Measurements from ENCODE around the gene KCTD1. TPM values are rescaled to one million over a fixed set of nuclear protein-coding genes. Genes with fewer than 3 reads are reported as not detected.

KCTD1 gene
- total RNA-seq, 6 experiments from 2014 or later: 2.9 to 6.8 (median 4.8) TPM

DNA sequence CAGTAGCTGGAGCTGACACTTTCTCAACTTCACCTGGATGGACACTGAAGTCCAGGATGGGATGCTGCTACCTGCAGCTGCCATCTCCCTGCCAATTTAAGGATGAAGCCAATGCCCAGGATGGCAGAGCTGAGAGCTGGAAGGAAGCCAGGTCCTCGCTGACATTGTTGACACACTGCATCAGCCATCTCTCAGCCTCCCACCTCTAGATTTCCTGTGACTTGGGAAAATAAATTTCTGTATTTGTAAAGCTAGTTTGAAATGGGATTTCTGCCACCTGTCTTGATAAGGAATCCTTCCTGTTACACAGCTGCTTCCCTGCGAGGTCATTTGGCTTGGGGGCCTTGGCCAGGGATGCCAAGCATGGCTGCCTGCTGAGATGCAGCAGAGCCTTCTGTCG lies 43.5 kb downstream of the KCTD1 start:
- Histone ChIP-seq H3K27me3 (no peaks in the 10 kb centered on the region), H3K4me1 (no peaks in the 10 kb centered on the region), H3K9me3 (no peaks in the 10 kb centered on the region), H3K27ac (no peak overlapping the region), H3K36me3 (no peaks in the 10 kb centered on the region), H3K4me3 (no peak overlapping the region)
- intact Hi-C loops (cut with DNase I): no loop called here
- ATAC-seq (no peak), DNase-seq (no peak)
- 53% methylated on average over 2 of the region's 3 CpGs for WGBS (ENCODE audit: insufficient coverage, low coverage, low lambda C conversion rate, missing lambda C conversion rate)
- TF ChIP-seq POLR2A (IDR thresholded peaks at IDR 0.05): no peak
- TF ChIP-seq, protein P1, sequence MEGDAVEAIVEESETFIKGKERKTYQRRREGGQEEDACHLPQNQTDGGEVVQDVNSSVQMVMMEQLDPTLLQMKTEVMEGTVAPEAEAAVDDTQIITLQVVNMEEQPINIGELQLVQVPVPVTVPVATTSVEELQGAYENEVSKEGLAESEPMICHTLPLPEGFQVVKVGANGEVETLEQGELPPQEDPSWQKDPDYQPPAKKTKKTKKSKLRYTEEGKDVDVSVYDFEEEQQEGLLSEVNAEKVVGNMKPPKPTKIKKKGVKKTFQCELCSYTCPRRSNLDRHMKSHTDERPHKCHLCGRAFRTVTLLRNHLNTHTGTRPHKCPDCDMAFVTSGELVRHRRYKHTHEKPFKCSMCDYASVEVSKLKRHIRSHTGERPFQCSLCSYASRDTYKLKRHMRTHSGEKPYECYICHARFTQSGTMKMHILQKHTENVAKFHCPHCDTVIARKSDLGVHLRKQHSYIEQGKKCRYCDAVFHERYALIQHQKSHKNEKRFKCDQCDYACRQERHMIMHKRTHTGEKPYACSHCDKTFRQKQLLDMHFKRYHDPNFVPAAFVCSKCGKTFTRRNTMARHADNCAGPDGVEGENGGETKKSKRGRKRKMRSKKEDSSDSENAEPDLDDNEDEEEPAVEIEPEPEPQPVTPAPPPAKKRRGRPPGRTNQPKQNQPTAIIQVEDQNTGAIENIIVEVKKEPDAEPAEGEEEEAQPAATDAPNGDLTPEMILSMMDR (IDR thresholded peaks at IDR 0.05): no peak

DNA sequence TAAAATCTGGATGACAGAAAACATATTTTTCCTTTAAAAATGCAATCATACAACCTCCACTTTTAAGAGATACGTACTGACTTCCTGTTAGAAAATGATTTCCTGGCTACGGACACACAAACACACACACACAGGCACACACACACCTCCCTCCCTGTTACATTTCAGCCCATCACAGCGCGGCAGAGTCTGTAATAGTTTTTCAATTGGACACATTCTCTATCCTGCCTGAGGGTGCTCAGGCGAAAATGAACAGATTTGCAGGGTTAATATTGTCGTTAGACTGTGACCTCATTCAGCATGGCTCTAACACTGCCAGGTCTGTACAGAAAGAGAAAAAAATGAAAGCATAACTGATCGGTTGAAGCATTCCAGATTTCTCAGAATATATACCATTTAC lies 45.0 kb downstream of the KCTD1 start:
- no peaks in the 10 kb centered on the region for H3K27me3 ChIP-seq
- H3K36me3 ChIP-seq: no peaks in the 10 kb centered on the region
- no peak for TF ChIP-seq POLR2A (IDR thresholded peaks at IDR 0.05)
- TF ChIP-seq, protein P1 (IDR thresholded peaks at IDR 0.05): no peak
- intact Hi-C loops (cut with DNase I): no loop called here
- H3K9me3 ChIP-seq: no peaks in the 10 kb centered on the region
- H3K4me1 ChIP-seq: no peaks in the 10 kb centered on the region
- H3K27ac ChIP-seq: no peak overlapping the region
- no peak overlapping the region for H3K4me3 ChIP-seq
- DNase-seq (no peak), ATAC-seq (no peak)
- 53% methylated on average over 7 of the region's 7 CpGs for WGBS (ENCODE audit: insufficient coverage, low coverage, low lambda C conversion rate, missing lambda C conversion rate)

- TF ChIP-seq, protein P1 (IDR thresholded peaks at IDR 0.05): no peak
- no peak for TF ChIP-seq POLR2A (IDR thresholded peaks at IDR 0.05)
- intact Hi-C loops (cut with DNase I): no loop called here
- Histone ChIP-seq H3K9me3 (no peaks in the 10 kb centered on the region), H3K4me3 (no peak overlapping the region), H3K27me3 (no peaks in the 10 kb centered on the region), H3K27ac (no peak overlapping the region), H3K36me3 (no peaks in the 10 kb centered on the region), H3K4me1 (no peaks in the 10 kb centered on the region)
- 63% methylated on average over 4 of the region's 4 CpGs for WGBS (ENCODE audit: insufficient coverage, low coverage, low lambda C conversion rate, missing lambda C conversion rate)
- no peak for ATAC-seq
- DNase-seq: no peak
These were observed 45.5 kb downstream of the KCTD1 start for GRCh38 chr18:26502823-26503222.

GRCh38 chr18:26497866-26498265 lies 50.5 kb downstream of the KCTD1 start:
- Histone ChIP-seq H3K4me3 (no peak overlapping the region), H3K27me3 (no peaks in the 10 kb centered on the region), H3K27ac (no peak overlapping the region), H3K4me1 (no peaks in the 10 kb centered on the region), H3K9me3 (no peaks in the 10 kb centered on the region), H3K36me3 (no peaks in the 10 kb centered on the region)
- WGBS (ENCODE audit: insufficient coverage, low coverage, low lambda C conversion rate, missing lambda C conversion rate): 94% methylated on average over 4 of the region's 4 CpGs
- TF ChIP-seq, protein P1 (IDR thresholded peaks at IDR 0.05): no peak
- TF ChIP-seq POLR2A (IDR thresholded peaks at IDR 0.05): no peak
- no peak for DNase-seq
- no peak for ATAC-seq
- intact Hi-C loops (cut with DNase I): no loop called here

DNA sequence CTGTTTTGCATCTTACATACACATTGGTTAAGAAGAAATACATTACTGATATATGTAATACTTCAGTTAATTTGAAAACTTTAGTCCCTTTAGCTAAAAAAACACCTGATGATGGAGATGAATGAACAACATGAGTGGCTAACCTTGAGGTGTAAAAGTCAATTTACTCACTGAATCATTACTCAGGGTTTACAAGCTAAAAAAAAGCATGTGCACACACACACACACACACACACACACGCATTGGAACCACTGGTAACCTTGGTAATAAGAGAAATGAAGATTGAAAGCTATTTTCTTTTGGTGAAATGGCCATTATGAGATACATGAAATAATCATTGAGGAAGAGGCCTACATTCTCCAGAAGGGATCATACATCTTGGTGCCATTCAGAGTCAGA lies 51.8 kb downstream of the KCTD1 start:
- TF ChIP-seq, protein P1 (IDR thresholded peaks at IDR 0.05): no peak
- TF ChIP-seq POLR2A (IDR thresholded peaks at IDR 0.05): no peak
- Histone ChIP-seq H3K27ac (no peak overlapping the region), H3K27me3 (no peaks in the 10 kb centered on the region), H3K9me3 (no peaks in the 10 kb centered on the region), H3K4me1 (no peaks in the 10 kb centered on the region), H3K4me3 (no peak overlapping the region), H3K36me3 (no peaks in the 10 kb centered on the region)
- WGBS (ENCODE audit: insufficient coverage, low coverage, low lambda C conversion rate, missing lambda C conversion rate): 75% methylated on average over 1 of the region's 1 CpG
- intact Hi-C loops (cut with DNase I): no loop called here
- no peak for DNase-seq
- no peak for ATAC-seq
